SU-DHL-6 (cell line): Measurements from ENCODE around the gene NEUROG2.

Source experiments
- H2AFZ ChIP-seq: fragments of 200-600 bp; sonication (generic); 2 replicates; pipeline ENCODE4 v1.6.1; 2014; ENCODE audit warnings: low read depth, mild to moderate bottlenecking, moderate library complexity, mixed read lengths, antibody characterized with exemption, low read length; ENCODE audit not compliant: severe bottlenecking
- H3F3A ChIP-seq: fragments of 200-600 bp; shearing (Covaris generic); 2 replicates; pipeline ENCODE4 v1.6.0; 2016; ENCODE audit warnings: antibody characterized with exemption, mild to moderate bottlenecking; ENCODE audit not compliant: insufficient read depth
- H3K27ac ChIP-seq: fragments of 200-600 bp; sonication (generic); 2 replicates; pipeline ENCODE4 v1.5.1; 2016; ENCODE audit warnings: low read depth, mild to moderate bottlenecking, low read length, moderate library complexity, mixed read lengths
- H3K27me3 ChIP-seq: fragments of 200-600 bp; sonication (generic), shearing (Covaris generic); 2 replicates; pipeline ENCODE4 v1.6.0; 2014; ENCODE audit warnings: mild to moderate bottlenecking, low read length
- H3K36me3 ChIP-seq: fragments of 200-600 bp; sonication (generic); 2 replicates; pipeline ENCODE4 v1.6.1; 2014; ENCODE audit warnings: mild to moderate bottlenecking, low read length, mixed read lengths
- H3K4me2 ChIP-seq: fragments of 300-600, 200-600 bp; shearing (Covaris generic), sonication (generic); 2 replicates; pipeline ENCODE4 v1.6.0; 2014; ENCODE audit warnings: low read length, low read depth, mild to moderate bottlenecking; ENCODE audit not compliant: poor library complexity, severe bottlenecking
- H3K4me3 ChIP-seq: fragments of 200-600 bp; sonication (generic); 2 replicates; pipeline ENCODE4 v1.5.1; 2014; ENCODE audit warnings: antibody characterized with exemption, low read length, mild to moderate bottlenecking, mixed read lengths; ENCODE audit not compliant: insufficient read depth, poor library complexity, severe bottlenecking
- H3K79me2 ChIP-seq: fragments of 200-600 bp; sonication (generic); 2 replicates; pipeline ENCODE4 v1.6.1; 2014; ENCODE audit warnings: mild to moderate bottlenecking, low read length, moderate library complexity; ENCODE audit not compliant: insufficient read depth
- H3K9ac ChIP-seq: fragments of 200-600 bp; sonication (generic); 2 replicates; pipeline ENCODE4 v1.7.0; 2014; ENCODE audit warnings: mild to moderate bottlenecking, low read length
- H3K9me2 ChIP-seq: fragments of 200-600 bp; sonication (generic); replicated peaks from 2 replicates; pipeline ENCODE4 v1.6.1; 2014; ENCODE audit warnings: low read length; ENCODE audit not compliant: insufficient read depth
- H3K9me3 ChIP-seq: fragments of 200-600 bp; sonication (generic); 2 replicates; pipeline ENCODE4 v1.6.1; 2014; ENCODE audit warnings: low read length, mixed read lengths; ENCODE audit not compliant: insufficient read depth
- H4K20me1 ChIP-seq: fragments of 200-600 bp; sonication (generic); 2 replicates; pipeline ENCODE4 v1.6.1; 2014; ENCODE audit warnings: low read depth, mild to moderate bottlenecking, antibody characterized with exemption, low read length, moderate library complexity, mixed read lengths
- CTCF ChIP-seq: fragments of 200-600 bp; sonication (generic); IDR thresholded peaks from one replicate; pipeline ENCODE4 v1.5.1; 2017; ENCODE audit warnings: antibody characterized with exemption, mild to moderate bottlenecking, low read length, moderate library complexity; ENCODE audit not compliant: insufficient read depth, poor library complexity, severe bottlenecking
- EZH2phosphoT487 ChIP-seq: fragments of 200-600 bp; sonication (generic), shearing (Covaris generic); conservative IDR thresholded peaks from 2 replicates; pipeline ENCODE4 v1.6.1; 2018; ENCODE audit warnings: mild to moderate bottlenecking, antibody characterized with exemption, low read length, moderate library complexity, mixed read lengths

Gene NEUROG2

GRCh38 chr4:112546476-112546875, 30.5 kb upstream of the NEUROG2 start:
- Histone ChIP-seq H3K27me3 (no peaks in the 10 kb centered on the region), H3F3A (no peaks in the 10 kb centered on the region), H3K4me3 (no peak overlapping the region), H3K79me2 (no peaks in the 10 kb centered on the region), H4K20me1 (no peaks in the 10 kb centered on the region), H3K27ac (no peak overlapping the region), H2AFZ (no peak overlapping the region), H3K9me2 (no peaks in the 10 kb centered on the region), H3K9ac (no peak overlapping the region), H3K4me2 (no peak overlapping the region), H3K36me3 (no peaks in the 10 kb centered on the region), H3K9me3 (no peaks in the 10 kb centered on the region)
- no peak for TF ChIP-seq CTCF
- TF ChIP-seq EZH2phosphoT487, result no peak

- no peaks in the 10 kb centered on the region for H3K79me2 ChIP-seq
- no peaks in the 10 kb centered on the region for H3K36me3 ChIP-seq
- no peak overlapping the region for H3K9ac ChIP-seq
- TF ChIP-seq EZH2phosphoT487, result no peak
- no peak for TF ChIP-seq CTCF
- H3K27me3 ChIP-seq, result no peaks in the 10 kb centered on the region
- H2AFZ ChIP-seq, result no peak overlapping the region
- no peaks in the 10 kb centered on the region for H3K9me2 ChIP-seq
- no peaks in the 10 kb centered on the region for H3F3A ChIP-seq
- no peak overlapping the region for H3K27ac ChIP-seq
- H3K4me2 ChIP-seq, result no peak overlapping the region
- no peaks in the 10 kb centered on the region for H3K9me3 ChIP-seq
- H3K4me3 ChIP-seq, result no peak overlapping the region
- H4K20me1 ChIP-seq, result no peaks in the 10 kb centered on the region
Measured at GRCh38 chr4:112545346-112545745, 29.4 kb upstream of the NEUROG2 start.

- Histone ChIP-seq H3K79me2 (no peaks in the 10 kb centered on the region), H4K20me1 (no peaks in the 10 kb centered on the region), H3K36me3 (no peaks in the 10 kb centered on the region), H3K27ac (no peak overlapping the region), H3K4me3 (no peak overlapping the region), H3K9me2 (no peaks in the 10 kb centered on the region), H3F3A (no peaks in the 10 kb centered on the region), H3K9ac (no peak overlapping the region), H3K9me3 (no peaks in the 10 kb centered on the region), H3K27me3 (no peaks in the 10 kb centered on the region), H3K4me2 (no peak overlapping the region), H2AFZ (no peak overlapping the region)
- TF ChIP-seq EZH2phosphoT487 (no peak), CTCF (no peak)
Measured at GRCh38 chr4:112540695-112541094, 24.7 kb upstream of the NEUROG2 start.
